ENCODE results near the gene CD177.
"Not testable (repeated sequence)": the region's sequence is repeated elsewhere in the genome, so short reads cannot be mapped to it uniquely, and the experiment has no call there.

The CD177 gene

GRCh38 chr19:43349813-43350212 lies 3.7 kb upstream of the CD177 start:
- H3K27ac ChIP-seq: not testable (repeated sequence)

GRCh38 chr19:43351998-43352746 lies 1.3 kb upstream of the CD177 start:
- TF ChIP-seq CTCF (conservative IDR thresholded peaks at IDR 0.05): no peak
- peak overlapping the region; percentile 32 for H3K27ac ChIP-seq

- H3K27ac ChIP-seq: peak overlapping the region; percentile 3; the same call in 1 of the 2 replicates
- no peak for TF ChIP-seq CTCF (conservative IDR thresholded peaks at IDR 0.05)
Observed at GRCh38 chr19:43354305-43354627, 780 bp downstream of the CD177 start.

DNA sequence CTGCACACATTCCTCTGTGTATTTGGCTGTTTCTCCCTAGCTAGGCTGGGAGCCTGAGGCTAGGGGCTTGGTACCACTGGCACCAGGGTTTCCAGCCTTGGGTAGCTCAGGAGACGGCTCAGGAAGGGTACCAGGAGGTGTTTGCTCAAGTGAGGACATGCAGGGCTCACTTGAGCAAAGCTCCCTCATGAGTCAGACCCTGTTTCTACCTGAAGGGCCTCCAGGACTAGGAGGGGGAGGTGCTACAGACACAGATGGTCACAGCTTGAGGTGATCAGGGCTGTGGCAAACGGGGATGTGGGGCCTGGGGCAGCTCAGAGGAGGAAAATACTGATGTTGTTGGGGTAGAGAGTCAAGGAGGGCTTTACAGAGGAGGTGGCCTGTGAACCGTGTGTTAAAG lies 3.3 kb downstream of the CD177 start:
- H3K27ac ChIP-seq: not testable (repeated sequence)

GRCh38 chr19:43362179-43362578 lies 8.7 kb downstream of the CD177 start:
- TF ChIP-seq CTCF (conservative IDR thresholded peaks at IDR 0.05): no peak
- H3K27ac ChIP-seq: no peak overlapping the region

DNA sequence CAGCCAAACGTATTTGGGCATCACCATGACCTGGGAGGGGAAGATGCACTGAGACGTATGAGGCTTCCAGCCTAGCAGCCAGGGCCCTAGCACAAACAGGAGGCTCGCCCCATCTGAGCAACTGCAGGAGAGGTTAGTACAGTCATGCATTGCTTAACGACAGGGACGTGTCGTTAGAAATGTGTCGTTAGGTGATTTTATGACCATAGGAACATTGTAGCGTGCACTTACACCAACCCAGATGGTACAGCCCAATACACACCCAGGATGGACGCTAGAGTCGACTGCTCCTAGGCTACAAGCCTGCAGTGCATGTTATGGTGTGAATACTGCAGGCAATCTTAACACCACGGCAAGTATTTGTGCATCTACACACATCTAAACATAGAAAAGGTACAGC lies 9.3 kb downstream of the CD177 start:
- TF ChIP-seq CTCF (conservative IDR thresholded peaks at IDR 0.05): no peak
- no peak overlapping the region for H3K27ac ChIP-seq

- not testable (repeated sequence) for H3K27ac ChIP-seq
Observed at GRCh38 chr19:43365677-43366076, 12.2 kb downstream of the CD177 start.

- no peak for TF ChIP-seq CTCF (conservative IDR thresholded peaks at IDR 0.05)
- H3K27ac ChIP-seq: no peak overlapping the region
Observed at GRCh38 chr19:43367822-43368221, 14.3 kb downstream of the CD177 start.

DNA sequence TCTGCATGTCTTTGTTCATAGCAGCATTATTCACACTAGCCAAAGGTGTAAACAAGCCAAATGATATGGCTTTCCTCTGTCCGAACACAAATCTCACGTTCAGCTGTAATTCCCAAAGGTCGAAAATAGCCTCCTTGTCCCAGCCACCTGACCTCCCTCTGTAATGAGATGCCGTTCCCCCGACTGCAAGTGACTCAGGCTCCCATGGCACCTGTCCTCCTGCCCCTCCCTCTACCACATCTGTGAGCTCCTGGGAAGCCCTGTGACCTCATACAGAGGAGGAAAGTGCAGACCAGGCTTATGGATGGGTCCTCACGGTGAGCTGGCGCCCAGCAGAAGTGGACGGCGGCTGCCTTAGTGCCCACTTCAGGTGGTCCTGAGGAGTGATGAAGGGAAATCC lies 15.4 kb downstream of the CD177 start:
- H3K27ac ChIP-seq: not testable (repeated sequence)

- TF ChIP-seq CTCF (conservative IDR thresholded peaks at IDR 0.05): no peak
- no peak overlapping the region for H3K27ac ChIP-seq
Observed at GRCh38 chr19:43371909-43372308, 18.4 kb downstream of the CD177 start.
